Left lung (tissue), 10 donors: ENCODE results near the gene UROS. TPM values are rescaled to one million over a fixed set of nuclear protein-coding genes. Genes with fewer than 3 reads are reported as not detected.

Source experiments
- ATAC-seq: fragments of 200-7000 bp; cut with Tn5 transposase; one replicate; pipeline ENCODE4 v1.9.1; 2020; ENCODE audit warnings: moderate library complexity
- DNase-seq, 4 donors: peaks; one replicate each; pipeline ENCODE4 v3.0.0-alpha.2; 2013 to 2020
- H3K27ac ChIP-seq, 2 donors: fragments of 200-600 bp; sonication (generic) in 1 of 2; one replicate each; pipeline versions ENCODE4 v1.5.0 to v1.8.0; 2020 to 2021
- H3K27me3 ChIP-seq, 2 donors: fragments of 200-600 bp; sonication (generic) in 1 of 2; one replicate each; pipeline versions ENCODE4 v1.5.0 to v1.8.0; 2020 to 2021
- H3K36me3 ChIP-seq, 2 donors: fragments of 200-600 bp; sonication (generic) in 1 of 2; one replicate each; pipeline versions ENCODE4 v1.5.0 to v1.8.0; 2020 to 2021
- H3K4me1 ChIP-seq, 2 donors: fragments of 200-600 bp; one replicate each; pipeline ENCODE4 v1.8.0; 2021
- H3K4me3 ChIP-seq, 2 donors: fragments of 200-600 bp; sonication (generic) in 1 of 2; one replicate each; pipeline versions ENCODE4 v1.5.0 to v1.8.0; 2020 to 2021; ENCODE audit warnings: mild to moderate bottlenecking in 1 of 2
- H3K9me3 ChIP-seq, 2 donors: fragments of 200-600 bp; sonication (generic) in 1 of 2; one replicate each; pipeline versions ENCODE4 v1.5.0 to v1.8.0; 2020 to 2021
- intact Hi-C, 2 donors: fragments of 100-400 bp; cut with DNase I; formaldehyde crosslinking; loops; one replicate each; pipeline versions ENCODE4 v1.11.2 to v1.14.2; 2022
- polyA plus RNA-seq, 6 donors: library from polyadenylated mRNA; unstranded; fragments of 120-200 nt; gene quantifications; one replicate each; pipeline ENCODE4 v1.2.1, GENCODE V29; 2013; ENCODE audit not compliant: insufficient read length in 6 of 6
- total RNA-seq, 2 donors: library from RNA; stranded (reverse); fragmentation: NEBNext Ultra II Directional; extraction: Animal tissue kit (Norgen Biotek cat#: 25700); gene quantifications; one replicate each; pipeline ENCODE4 v1.2.1, GENCODE V29; 2021
- TF ChIP-seq, protein P1 (sequence below), 2 donors: fragments of 200-600 bp; sonication (generic) in 1 of 2; IDR thresholded peaks; one replicate each; pipeline versions ENCODE4 v1.5.0 to v1.8.0; 2021; ENCODE audit warnings: antibody characterized with exemption in 2 of 2
- donor health status: DM: no; HTN: yes; CAD: no.
- donor health status: DM: no; HTN: no; CAD: no.

UROS gene
- total and polyA plus RNA-seq, 8 donors: 42.0 to 73.0 (median 67.0) TPM

DNA sequence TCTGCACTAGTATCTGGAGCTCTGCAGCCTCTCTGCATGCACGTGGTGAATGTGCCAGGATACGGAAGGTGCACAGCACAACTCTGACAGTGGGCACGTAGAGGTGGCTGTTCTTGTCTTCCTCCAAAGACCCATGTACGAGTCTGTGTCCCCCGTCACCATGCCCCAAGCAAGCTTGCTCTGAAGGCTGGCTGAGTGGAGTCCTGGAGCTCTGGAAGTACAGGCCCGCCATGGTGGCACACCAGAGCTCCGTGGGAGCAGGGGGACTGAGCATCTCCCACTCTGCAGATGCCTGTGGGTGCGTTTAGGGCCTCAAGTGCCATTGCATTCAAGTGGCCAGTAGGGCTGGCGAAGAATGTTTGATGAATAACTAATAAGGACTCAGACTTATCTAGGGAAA, 17.3 kb upstream of the UROS start:
- H3K4me1 ChIP-seq: no peaks in the 10 kb centered on the region
- H3K4me3 ChIP-seq: no peak overlapping the region
- no peak overlapping the region for H3K27ac ChIP-seq
- H3K9me3 ChIP-seq: no peaks in the 10 kb centered on the region
- intact Hi-C loops: no loop called here
- TF ChIP-seq, protein P1, sequence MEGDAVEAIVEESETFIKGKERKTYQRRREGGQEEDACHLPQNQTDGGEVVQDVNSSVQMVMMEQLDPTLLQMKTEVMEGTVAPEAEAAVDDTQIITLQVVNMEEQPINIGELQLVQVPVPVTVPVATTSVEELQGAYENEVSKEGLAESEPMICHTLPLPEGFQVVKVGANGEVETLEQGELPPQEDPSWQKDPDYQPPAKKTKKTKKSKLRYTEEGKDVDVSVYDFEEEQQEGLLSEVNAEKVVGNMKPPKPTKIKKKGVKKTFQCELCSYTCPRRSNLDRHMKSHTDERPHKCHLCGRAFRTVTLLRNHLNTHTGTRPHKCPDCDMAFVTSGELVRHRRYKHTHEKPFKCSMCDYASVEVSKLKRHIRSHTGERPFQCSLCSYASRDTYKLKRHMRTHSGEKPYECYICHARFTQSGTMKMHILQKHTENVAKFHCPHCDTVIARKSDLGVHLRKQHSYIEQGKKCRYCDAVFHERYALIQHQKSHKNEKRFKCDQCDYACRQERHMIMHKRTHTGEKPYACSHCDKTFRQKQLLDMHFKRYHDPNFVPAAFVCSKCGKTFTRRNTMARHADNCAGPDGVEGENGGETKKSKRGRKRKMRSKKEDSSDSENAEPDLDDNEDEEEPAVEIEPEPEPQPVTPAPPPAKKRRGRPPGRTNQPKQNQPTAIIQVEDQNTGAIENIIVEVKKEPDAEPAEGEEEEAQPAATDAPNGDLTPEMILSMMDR (IDR thresholded peaks at IDR 0.05): no peak
- no peaks in the 10 kb centered on the region for H3K27me3 ChIP-seq
- DNase-seq (no peak), ATAC-seq (no peak)
- peaks cover 0 to 77% of the 10 kb centered on the region in 2 donors for H3K36me3 ChIP-seq

DNA sequence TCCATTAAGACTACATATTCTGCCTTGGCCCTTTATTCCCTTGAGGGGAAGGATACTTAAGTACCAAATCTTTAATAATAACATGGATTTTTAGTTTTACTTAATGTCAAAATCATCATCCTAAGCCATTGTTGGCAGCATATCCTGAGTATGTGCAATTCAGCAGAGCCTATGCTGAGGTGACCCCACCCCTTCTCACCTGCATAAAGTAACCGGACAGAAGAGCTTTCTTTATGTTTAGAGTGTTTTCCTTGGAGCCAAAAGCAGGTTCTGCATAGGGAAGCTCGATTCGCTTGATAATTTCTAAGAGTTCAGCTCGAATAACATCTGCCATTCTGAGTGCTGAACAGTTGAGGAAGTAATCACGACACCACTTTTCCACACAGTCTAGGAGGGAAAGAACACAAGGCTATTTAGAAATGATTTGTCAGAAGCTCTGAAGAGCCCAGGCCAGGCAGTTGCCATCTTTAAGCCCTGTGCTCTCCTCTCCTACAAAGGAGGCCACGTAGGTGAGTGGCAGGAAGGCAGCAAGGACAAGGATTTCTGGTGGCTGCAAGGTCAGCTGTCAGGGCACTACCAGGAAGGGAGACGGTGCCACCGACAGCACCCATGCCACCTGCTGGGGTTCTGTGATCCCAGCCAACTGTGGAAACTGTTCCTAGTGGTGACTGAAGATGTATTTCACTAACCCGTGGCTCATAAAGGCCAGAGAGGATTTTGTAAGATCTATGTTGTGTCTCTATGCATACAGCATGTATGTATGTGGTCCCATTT, 15.9 kb upstream of the UROS start:
- Histone ChIP-seq H3K27me3 (no peaks in the 10 kb centered on the region), H3K9me3 (no peaks in the 10 kb centered on the region), H3K4me3 (no peak overlapping the region), H3K4me1 (no peaks in the 10 kb centered on the region), H3K27ac (no peak overlapping the region), H3K36me3 (peaks cover 0 to 90% of the 10 kb centered on the region in 2 donors)
- ATAC-seq: no peak
- DNase-seq: no peak
- TF ChIP-seq, protein P1 (IDR thresholded peaks at IDR 0.05): no peak
- intact Hi-C loops: no loop called here

DNA sequence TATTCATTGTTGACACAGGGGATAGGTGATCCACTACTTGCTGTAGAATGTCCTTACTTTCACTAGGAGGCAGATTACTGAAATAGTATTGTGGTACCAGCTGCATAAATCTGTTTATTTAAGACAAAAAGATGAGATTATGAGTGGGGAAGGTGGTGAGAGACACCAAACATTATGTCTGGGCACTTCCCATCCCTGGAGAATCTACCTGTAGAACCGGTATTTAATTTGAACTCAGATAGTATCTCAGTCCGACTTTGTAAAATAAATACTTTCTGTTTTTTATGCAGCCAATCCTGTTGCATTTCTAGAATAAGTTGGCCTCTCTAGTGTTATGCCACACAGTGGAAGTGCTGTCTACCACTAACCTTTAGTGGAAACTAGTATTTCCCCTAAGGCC, 13.7 kb upstream of the UROS start:
- intact Hi-C loops: no loop called here
- Histone ChIP-seq H3K27me3 (no peaks in the 10 kb centered on the region), H3K36me3 (peaks cover 0 to 100% of the 10 kb centered on the region in 2 donors), H3K4me3 (no peak overlapping the region), H3K27ac (no peak overlapping the region), H3K9me3 (no peaks in the 10 kb centered on the region), H3K4me1 (no peaks in the 10 kb centered on the region)
- DNase-seq (no peak), ATAC-seq (no peak)
- TF ChIP-seq, protein P1 (IDR thresholded peaks at IDR 0.05): no peak

DNA sequence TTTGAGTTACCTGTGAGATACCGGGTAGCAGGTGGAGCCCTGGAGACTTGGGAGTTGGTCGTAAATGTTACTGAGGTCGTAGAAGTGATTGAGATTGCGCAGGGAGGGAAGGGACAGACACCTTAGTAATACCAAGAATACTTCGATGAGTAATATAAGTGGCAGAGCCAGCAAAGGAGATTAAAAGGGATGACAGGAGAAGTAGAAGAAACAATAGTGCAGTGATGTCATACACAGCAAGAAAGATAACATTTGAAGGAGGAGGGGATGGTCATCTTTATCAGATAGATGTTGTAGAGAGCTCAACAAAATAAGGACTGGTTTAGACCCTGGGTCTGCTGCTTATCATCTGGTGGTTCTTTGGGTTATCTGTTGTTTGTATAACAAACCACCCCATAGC, 5.3 kb upstream of the UROS start:
- no peaks in the 10 kb centered on the region for H3K9me3 ChIP-seq
- intact Hi-C loops: no loop called here
- H3K27me3 ChIP-seq: no peaks in the 10 kb centered on the region
- no peak overlapping the region for H3K4me3 ChIP-seq
- H3K36me3 ChIP-seq: peaks cover 0 to 72% of the 10 kb centered on the region in 2 donors
- TF ChIP-seq, protein P1 (IDR thresholded peaks at IDR 0.05): no peak
- ATAC-seq (no peak), DNase-seq (no peak)
- H3K27ac ChIP-seq: no peak overlapping the region
- H3K4me1 ChIP-seq: peaks cover 16 to 32% of the 10 kb centered on the region in 2 donors

DNA sequence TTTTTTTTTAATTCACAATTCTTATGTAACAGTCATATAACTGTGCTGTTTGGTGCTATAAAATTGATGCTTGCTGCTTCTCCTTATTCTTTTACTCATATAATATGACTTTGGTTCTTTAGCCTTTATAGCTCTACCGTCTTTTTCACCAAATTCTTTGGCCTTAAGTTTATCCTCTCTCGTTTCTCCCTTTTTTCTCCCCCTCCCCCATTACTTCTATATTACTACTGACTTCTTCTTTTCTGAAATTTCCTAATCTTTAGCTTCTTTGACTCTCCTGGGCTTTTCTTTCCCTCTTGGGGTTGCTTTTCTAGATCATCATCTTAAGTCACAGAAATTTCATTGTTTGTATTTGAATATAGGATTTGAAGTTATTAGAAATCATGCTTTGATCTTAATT, 4.1 kb upstream of the UROS start:
- no peak for ATAC-seq
- Histone ChIP-seq H3K36me3 (peaks cover 0 to 60% of the 10 kb centered on the region in 2 donors), H3K27me3 (no peaks in the 10 kb centered on the region), H3K27ac (no peak overlapping the region), H3K4me1 (peaks cover 20 to 37% of the 10 kb centered on the region in 2 donors), H3K4me3 (no peak overlapping the region), H3K9me3 (no peaks in the 10 kb centered on the region)
- intact Hi-C loops: no loop called here
- no peak for DNase-seq
- TF ChIP-seq, protein P1 (IDR thresholded peaks at IDR 0.05): no peak
